D341Med (cell line): ENCODE measurements around the gene AATF.

ENCODE experiments used
- DNase-seq: peaks from one replicate; pipeline ENCODE4 v3.0.0; 2012; ENCODE audit warnings: low spot score

The AATF gene

DNA sequence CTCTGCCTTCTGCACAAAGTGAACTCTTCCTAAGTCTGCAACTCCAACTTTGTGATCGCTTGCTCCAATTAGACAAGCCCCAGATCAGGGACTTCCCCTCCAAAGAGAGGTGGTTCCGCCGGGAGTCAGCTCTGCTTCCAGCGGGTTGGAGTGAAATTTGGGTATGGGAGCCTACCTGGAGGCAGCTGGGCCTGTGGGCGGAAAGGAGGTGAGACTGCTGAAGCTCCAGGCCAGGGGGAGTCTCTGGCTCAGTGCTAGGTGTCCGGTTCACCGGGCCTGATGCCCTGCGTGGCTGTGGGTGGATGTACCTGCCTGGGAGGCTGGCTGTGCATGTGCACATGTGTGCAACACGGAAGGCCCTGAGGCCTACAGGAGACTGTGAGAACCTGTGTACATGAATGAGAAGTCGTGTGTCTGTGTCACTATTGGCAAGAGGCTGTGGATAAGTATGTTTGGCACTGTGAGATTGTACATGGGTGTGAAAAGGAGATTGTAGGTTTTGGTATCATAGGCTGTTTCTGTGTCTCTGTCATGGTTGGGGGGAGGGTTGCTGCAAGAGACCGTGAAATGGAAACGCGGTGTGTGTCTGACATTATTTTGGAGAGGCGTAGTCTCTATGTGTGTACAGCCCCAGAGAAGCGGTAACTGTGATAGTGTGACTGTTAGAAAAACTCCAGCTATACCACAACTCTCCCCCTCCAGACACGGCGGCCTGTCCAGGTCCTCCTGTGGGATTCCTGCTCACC, 7.3 kb upstream of the AATF start:
- DNase-seq, result no peak

DNA sequence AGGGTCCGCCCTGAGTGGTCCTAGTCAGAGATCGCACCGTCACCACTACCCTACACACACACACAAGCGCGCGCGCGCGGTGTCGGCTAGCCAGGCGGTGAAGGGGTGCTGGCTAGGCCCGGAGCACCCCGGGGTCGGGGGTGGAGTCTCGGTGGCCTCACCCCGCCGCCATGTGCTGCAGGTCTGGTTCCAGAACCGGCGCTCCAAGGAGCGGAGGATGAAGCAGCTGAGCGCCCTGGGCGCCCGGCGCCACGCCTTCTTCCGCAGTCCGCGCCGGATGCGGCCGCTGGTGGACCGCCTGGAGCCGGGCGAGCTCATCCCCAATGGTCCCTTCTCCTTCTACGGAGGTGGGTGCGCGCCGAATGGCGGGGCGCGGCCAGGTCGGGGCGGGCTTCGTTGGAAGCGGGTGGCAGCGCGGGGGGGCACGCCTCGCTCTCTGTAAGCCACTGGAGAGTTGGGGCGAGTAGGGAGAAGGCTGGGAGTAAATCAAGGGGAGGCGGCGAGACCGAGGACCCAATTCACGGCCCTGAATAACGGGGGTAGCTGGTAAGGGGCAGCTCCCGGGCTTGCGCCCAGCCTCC, 6.6 kb upstream of the AATF start:
- DNase-seq, result no peak

DNA sequence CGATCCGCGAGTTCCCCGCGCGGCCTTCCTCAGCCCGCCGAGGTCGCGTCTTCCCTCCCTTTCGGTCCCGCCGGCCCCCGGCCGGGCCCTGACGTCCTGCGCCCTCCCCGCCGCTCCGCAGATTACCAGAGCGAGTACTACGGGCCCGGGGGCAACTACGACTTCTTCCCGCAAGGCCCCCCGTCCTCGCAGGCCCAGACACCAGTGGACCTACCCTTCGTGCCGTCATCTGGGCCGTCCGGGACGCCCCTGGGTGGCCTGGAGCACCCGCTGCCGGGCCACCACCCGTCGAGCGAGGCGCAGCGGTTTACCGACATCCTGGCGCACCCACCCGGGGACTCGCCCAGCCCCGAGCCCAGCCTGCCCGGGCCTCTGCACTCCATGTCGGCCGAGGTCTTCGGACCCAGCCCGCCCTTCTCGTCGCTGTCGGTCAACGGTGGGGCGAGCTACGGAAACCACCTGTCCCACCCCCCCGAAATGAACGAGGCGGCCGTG, 6.1 kb upstream of the AATF start:
- peak; percentile 55 for DNase-seq

GRCh38 chr17:36943250-36944191, 5.2 kb upstream of the AATF start:
- peak; percentile 72 for DNase-seq

- DNase-seq, result no peak
These were observed 4.2 kb upstream of the AATF start for GRCh38 chr17:36944553-36944952.

- DNase-seq, result no peak
These were observed 3.6 kb upstream of the AATF start for GRCh38 chr17:36945140-36945539.

GRCh38 chr17:36945959-36946725, 2.6 kb upstream of the AATF start:
- DNase-seq, result peak; percentile 41

- no peak for DNase-seq
These were observed 2.0 kb upstream of the AATF start for GRCh38 chr17:36946726-36947091.

GRCh38 chr17:36947922-36948716, 635 bp upstream of the AATF start:
- DNase-seq, result no peak

- peak; percentile 51 for DNase-seq
These were observed 740 bp downstream of the AATF start for GRCh38 chr17:36949461-36949927.

DNA sequence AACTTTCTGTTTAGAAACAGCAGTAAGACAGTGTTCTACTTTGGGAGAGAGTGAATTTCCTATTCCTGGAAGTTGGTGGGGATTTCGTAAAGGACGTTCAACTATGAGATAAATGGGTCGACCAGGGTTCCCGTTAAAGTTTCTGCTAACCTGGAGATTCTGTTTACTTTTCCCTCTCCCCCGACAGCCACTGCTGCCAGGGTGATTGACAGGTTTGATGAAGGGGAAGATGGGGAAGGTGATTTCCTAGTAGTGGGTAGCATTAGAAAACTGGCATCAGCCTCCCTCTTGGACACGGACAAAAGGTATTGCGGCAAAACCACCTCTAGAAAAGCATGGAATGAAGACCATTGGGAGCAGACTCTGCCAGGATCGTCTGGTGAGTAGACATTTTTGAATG, 1.3 kb downstream of the AATF start:
- DNase-seq, result no peak

GRCh38 chr17:36951084-36951789, 2.5 kb downstream of the AATF start:
- no peak for DNase-seq

GRCh38 chr17:36971508-36971907, 22.8 kb downstream of the AATF start:
- no peak for DNase-seq

DNA sequence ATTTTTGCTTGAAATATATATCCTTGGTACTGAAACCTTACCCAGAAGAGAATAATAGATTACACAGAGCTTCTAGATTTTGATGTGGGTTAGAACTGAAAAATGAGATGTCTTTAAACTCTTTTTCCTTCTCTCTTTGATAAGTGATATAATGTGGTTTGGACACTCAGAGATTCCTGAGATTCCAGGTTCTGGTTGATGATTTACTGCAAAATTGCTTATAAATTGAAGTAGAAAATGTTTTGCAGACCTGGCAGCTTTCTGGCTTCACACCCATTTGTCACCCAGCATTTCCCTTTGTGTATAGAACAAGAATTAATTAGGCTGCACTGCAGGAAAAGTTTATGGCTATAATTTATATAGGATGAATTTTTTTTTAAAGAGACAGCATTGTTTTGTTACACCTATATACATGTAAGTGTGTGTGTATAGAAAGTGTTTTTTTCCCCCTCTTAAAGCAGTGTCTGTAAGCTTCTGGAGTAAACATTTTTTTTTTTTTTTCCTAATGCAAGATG, 23.5 kb downstream of the AATF start:
- no peak for DNase-seq

DNA sequence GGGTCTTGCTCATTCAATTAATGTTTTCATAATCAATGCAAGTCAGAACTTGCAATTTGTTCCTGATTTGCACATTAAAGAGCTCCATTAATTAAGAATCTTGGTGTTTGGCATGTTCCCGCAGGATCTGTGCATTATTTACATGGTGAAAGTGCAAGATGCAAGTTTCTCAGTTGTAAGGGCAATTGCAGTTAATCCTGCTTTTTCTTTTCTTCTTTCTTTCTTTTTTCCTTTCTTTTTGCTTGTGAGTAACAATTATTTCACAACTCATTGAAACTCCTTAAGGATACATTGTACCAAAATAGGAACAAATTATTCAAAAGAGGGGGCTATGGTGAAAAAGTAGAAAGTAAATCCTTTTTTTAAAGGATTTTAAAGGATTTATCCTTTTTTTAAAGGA, 24.2 kb downstream of the AATF start:
- DNase-seq, result no peak

DNA sequence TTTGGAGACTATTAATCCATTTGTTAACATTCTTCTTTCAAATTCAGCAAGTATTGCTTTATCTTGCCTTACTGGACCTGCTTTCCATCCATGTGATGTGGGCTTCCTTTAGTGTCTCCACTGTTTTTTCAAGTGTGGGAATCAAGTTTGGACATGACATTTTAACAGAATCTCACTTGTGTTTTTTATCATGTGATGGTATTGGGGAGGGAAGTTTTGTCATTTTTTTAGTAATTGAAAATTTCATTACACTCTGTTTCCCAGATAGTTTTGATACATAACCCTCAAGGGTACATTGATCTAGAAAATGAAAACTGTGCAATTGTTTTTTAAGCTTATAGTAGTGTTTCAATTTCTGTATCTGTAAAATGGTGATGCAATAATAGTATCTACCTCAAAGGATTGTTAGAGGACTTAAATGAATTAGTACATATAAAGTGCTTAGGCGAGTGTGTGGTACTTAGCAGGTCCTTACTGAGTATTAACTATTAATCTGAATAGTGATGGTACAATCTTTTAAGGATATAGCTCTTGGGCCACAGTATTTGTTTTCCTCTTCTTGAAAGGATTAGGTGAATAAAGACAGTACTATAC, 27.3 kb downstream of the AATF start:
- no peak for DNase-seq

GRCh38 chr17:36977066-36977465, 28.3 kb downstream of the AATF start:
- DNase-seq, result no peak

GRCh38 chr17:36977568-36977967, 28.8 kb downstream of the AATF start:
- no peak for DNase-seq

- no peak for DNase-seq
These were observed 30.2 kb downstream of the AATF start for GRCh38 chr17:36978810-36979564.
